Caco-2 (cell line): ENCODE results near the gene BAIAP3. TPM values are rescaled to one million over a fixed set of nuclear protein-coding genes. Genes with fewer than 3 reads are reported as not detected.

Source experiments
- BruUV-seq: library from RNA; stranded (reverse); fragments of 400-500 nt; replicated peaks from 2 replicates; lab custom pipeline; 2021; lab: Mats Ljungman, UMichigan
- CTCF ChIA-PET: fragments of 300-600 bp; sonication (Branson Sonifier 250); formaldehyde crosslinking; loops from one replicate; lab custom pipeline; 2022; ENCODE audit warnings: antibody characterized with exemption; lab: Charles Lee
- POLR2A ChIA-PET: fragments of 300-600 bp; sonication (Branson Sonifier 250); formaldehyde crosslinking; loops from one replicate; lab custom pipeline; 2022; ENCODE audit warnings: antibody characterized with exemption; lab: Charles Lee
- DNase-seq, 2 experiments: peaks; one replicate each; pipeline versions ENCODE4 v3.0.0 to v3.0.0-alpha.2; 2020 to 2022
- H3K27me3 ChIP-seq: replicated peaks from 2 replicates; pipeline ENCODE4 v1.6.0; 2011; ENCODE audit warnings: low read length; ENCODE audit not compliant: control insufficient read depth, insufficient read depth
- H3K36me3 ChIP-seq: 2 replicates; pipeline ENCODE4 v1.5.1; 2011; ENCODE audit warnings: low read length; ENCODE audit not compliant: control insufficient read depth, insufficient read depth
- H3K4me1 ChIP-seq: fragments of 250-450 bp; sonication (Bioruptor Pico); 2 replicates; pipeline ENCODE4 v1.5.1; 2020; ENCODE audit warnings: mild to moderate bottlenecking
- H3K4me3 ChIP-seq: 2 replicates; pipeline ENCODE4 v1.5.1; 2011; ENCODE audit warnings: low read depth, mild to moderate bottlenecking, control low read depth, low read length
- H3K9me3 ChIP-seq: fragments of 250-450 bp; sonication (Bioruptor Pico); 2 replicates; pipeline ENCODE4 v1.5.1; 2020; ENCODE audit warnings: mild to moderate bottlenecking, moderate library complexity
- H3K27ac Mint-ChIP-seq: one replicate; pipeline ENCODE4 v1.8.0; 2022; ENCODE audit warnings: mixed read lengths; ENCODE audit not compliant: unreplicated experiment
- H3K27me3 Mint-ChIP-seq: one replicate; pipeline ENCODE4 v1.8.0; 2022; ENCODE audit warnings: mixed read lengths; ENCODE audit not compliant: insufficient read depth, unreplicated experiment
- H3K36me3 Mint-ChIP-seq: one replicate; pipeline ENCODE4 v1.8.0; 2022; ENCODE audit warnings: mild to moderate bottlenecking, mixed read lengths; ENCODE audit not compliant: insufficient read depth, unreplicated experiment
- H3K4me1 Mint-ChIP-seq: one replicate; pipeline ENCODE4 v1.8.0; 2022; ENCODE audit warnings: low read depth, mixed read lengths; ENCODE audit not compliant: unreplicated experiment
- H3K4me3 Mint-ChIP-seq: one replicate; pipeline ENCODE4 v1.8.0; 2022; ENCODE audit warnings: mild to moderate bottlenecking, moderate library complexity, mixed read lengths; ENCODE audit not compliant: unreplicated experiment
- H3K9me3 Mint-ChIP-seq: one replicate; pipeline ENCODE4 v1.8.0; 2022; ENCODE audit warnings: mixed read lengths; ENCODE audit not compliant: unreplicated experiment
- CTCF ChIP-seq, 2 experiments: fragments of 200-600 bp in 1 of 2; IDR thresholded peaks; 1 replicate in 1 of 2; 2 replicates in 1 of 2; pipeline versions ENCODE4 v1.5.1 to v1.8.0; 2011 to 2022; ENCODE audit warnings: antibody characterized with exemption in 1 of 2, control low read depth in 1 of 2, inconsistent platforms in 1 of 2, low read depth in 1 of 2, low read length in 1 of 2, mild to moderate bottlenecking in 1 of 2, moderate library complexity in 1 of 2; ENCODE audit not compliant: insufficient read depth in 1 of 2, severe bottlenecking in 1 of 2, unreplicated experiment in 1 of 2
- intact Hi-C: fragments of 100-400 bp; cut with micrococcal nuclease; formaldehyde crosslinking; loops from one replicate; pipeline ENCODE4 v1.10.0; 2022; ENCODE audit not compliant: unreplicated experiment
- total RNA-seq: library from RNA; stranded (reverse); gene quantifications from 2 replicates; pipeline ENCODE4 v1.2.3, GENCODE V29; 2022

Gene BAIAP3
- total RNA-seq, 1 experiment from 2014 or later, result 5.0 TPM

- H3K27ac Mint-ChIP-seq, result no peak overlapping the region
- H3K36me3 ChIP-seq, result no peaks in the 10 kb centered on the region
- no TSS peak for BruUV-seq
- H3K9me3 ChIP-seq, result no peaks in the 10 kb centered on the region
- peaks cover 4% of the 10 kb centered on the region; the same call in 1 of the 2 replicates for H3K4me1 ChIP-seq
- H3K4me3 ChIP-seq, result no peak overlapping the region
- H3K36me3 Mint-ChIP-seq, result no peaks in the 10 kb centered on the region
- H3K4me1 Mint-ChIP-seq, result no peaks in the 10 kb centered on the region
- TF ChIP-seq CTCF (IDR thresholded peaks at IDR 0.05; ENCODE audit: insufficient read depth in 1 of 2, low read depth in 1 of 2, low read length in 1 of 2, severe bottlenecking in 1 of 2, unreplicated experiment in 1 of 2), result no peak
- no peaks in the 10 kb centered on the region for H3K9me3 Mint-ChIP-seq
- ChIA-PET CTCF (interaction anchor here (0.6 kb wide), 1 partner anchor 22 kb away, joined by 11 read pairs; no protein-coding TSS in a partner anchor), POLR2A (no interaction called here)
- DNase-seq, result no peak
- H3K27me3 Mint-ChIP-seq, result no peaks in the 10 kb centered on the region
- intact Hi-C loops, result no loop called here
- peaks cover 1% of the 10 kb centered on the region; the same call in 1 of the 2 replicates for H3K27me3 ChIP-seq
- no peak overlapping the region for H3K4me3 Mint-ChIP-seq
Measured at GRCh38 chr16:1335211-1335971, 1.9 kb downstream of the BAIAP3 start.

DNA sequence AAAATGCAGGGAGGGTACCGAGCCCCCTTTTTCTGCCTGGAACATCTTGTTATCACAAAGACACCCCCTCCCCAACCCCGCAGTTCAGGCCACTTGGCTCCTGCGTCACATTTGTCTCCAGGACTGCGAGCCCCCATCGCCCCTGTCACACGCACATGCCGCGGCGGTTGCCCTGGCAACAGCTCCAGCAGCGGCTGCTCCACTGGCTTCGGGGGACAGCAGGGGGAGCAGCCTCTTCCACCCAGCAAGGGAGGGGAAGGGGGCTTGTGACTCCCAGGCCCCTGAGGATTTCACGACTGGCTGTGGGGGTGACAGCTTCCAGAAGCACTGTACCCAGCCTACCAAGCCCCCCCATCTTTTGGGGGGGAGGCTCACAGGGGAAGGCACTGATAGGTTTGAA is 2.6 kb downstream of the BAIAP3 start:
- Histone ChIP-seq H3K27me3 (peaks cover 1% of the 10 kb centered on the region; the same call in 1 of the 2 replicates), H3K36me3 (no peaks in the 10 kb centered on the region), H3K4me1 (peaks cover 4% of the 10 kb centered on the region; the same call in 1 of the 2 replicates), H3K9me3 (no peaks in the 10 kb centered on the region), H3K4me3 (no peak overlapping the region)
- ChIA-PET POLR2A (no interaction called here), CTCF (interaction anchor here (0.6 kb wide), 1 partner anchor 23 kb away, joined by 11 read pairs; no protein-coding TSS in a partner anchor)
- Mint-ChIP-seq H3K4me3 (no peak overlapping the region), H3K36me3 (no peaks in the 10 kb centered on the region), H3K27me3 (peaks cover 3% of the 10 kb centered on the region), H3K27ac (no peak overlapping the region), H3K4me1 (no peaks in the 10 kb centered on the region), H3K9me3 (no peaks in the 10 kb centered on the region)
- no peak for TF ChIP-seq CTCF (IDR thresholded peaks at IDR 0.05; ENCODE audit: insufficient read depth in 1 of 2, low read depth in 1 of 2, low read length in 1 of 2, severe bottlenecking in 1 of 2, unreplicated experiment in 1 of 2)
- intact Hi-C loops, result no loop called here
- DNase-seq, result no peak
- BruUV-seq, result no TSS peak

DNA sequence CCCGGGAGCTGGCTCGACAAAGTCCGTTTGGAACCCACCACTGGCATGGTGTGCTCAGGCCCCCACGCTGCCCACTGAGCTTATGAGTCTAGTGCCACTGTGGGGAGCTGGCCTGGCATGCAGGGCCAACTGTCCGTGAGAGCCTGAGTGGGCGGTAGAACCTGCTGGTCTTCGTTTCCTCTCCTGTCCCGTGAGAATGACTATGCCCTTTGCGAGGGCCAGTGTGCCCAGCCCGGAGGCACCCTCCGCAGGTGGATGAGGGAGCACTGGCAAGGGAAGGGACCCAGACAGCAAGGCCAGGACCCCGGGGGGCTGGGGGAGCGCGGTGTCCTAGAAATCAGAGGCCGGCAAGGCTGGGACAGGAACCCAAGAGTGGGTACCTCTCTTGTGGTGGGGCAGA is 3.2 kb downstream of the BAIAP3 start:
- intact Hi-C loops, result no loop called here
- no peak overlapping the region for H3K4me3 Mint-ChIP-seq

More for the DNA sequence above, 3.2 kb downstream of the BAIAP3 start:
- H3K27ac Mint-ChIP-seq, result no peak overlapping the region
- TF ChIP-seq CTCF (IDR thresholded peaks at IDR 0.05; ENCODE audit: insufficient read depth in 1 of 2, low read depth in 1 of 2, low read length in 1 of 2, severe bottlenecking in 1 of 2, unreplicated experiment in 1 of 2), result no peak
- no peak for DNase-seq
- ChIA-PET CTCF (no interaction called here), POLR2A (no interaction called here)
- H3K27me3 Mint-ChIP-seq, result peaks cover 3% of the 10 kb centered on the region
- Histone ChIP-seq H3K4me3 (no peak overlapping the region), H3K4me1 (peaks cover 4% of the 10 kb centered on the region; the same call in 1 of the 2 replicates), H3K9me3 (no peaks in the 10 kb centered on the region), H3K36me3 (no peaks in the 10 kb centered on the region), H3K27me3 (peaks cover 1% of the 10 kb centered on the region; the same call in 1 of the 2 replicates)
- BruUV-seq, result no TSS peak
- H3K36me3 Mint-ChIP-seq, result no peaks in the 10 kb centered on the region
- H3K4me1 Mint-ChIP-seq, result no peaks in the 10 kb centered on the region
- no peaks in the 10 kb centered on the region for H3K9me3 Mint-ChIP-seq
